ENCODE results near the gene RFX4. TPM values are rescaled to one million over a fixed set of nuclear protein-coding genes. Genes with fewer than 3 reads are reported as not detected.
A peak's percentile ranks its signal among the peaks of the same experiment; 100 is the strongest.

RFX4 gene
- total RNA-seq, 4 donors from 2014 or later, result not detected

- WGBS, 2 donors, result 91 to 100% methylated on average over 1 of the region's 1 CpG
- DNase-seq (ENCODE audit: low spot score in 2 of 2), result no peak
- no peak overlapping the region for H3K4me3 ChIP-seq (ENCODE audit: low read depth, poor library complexity, severe bottlenecking)
- intact Hi-C loops (cut with DNase I; ENCODE audit: low total_unique reads), result no loop called here
- TF ChIP-seq CTCF (IDR thresholded peaks at IDR 0.05) (no peak), POLR2A (IDR thresholded peaks at IDR 0.05) (no peak)
These were observed 146.8 kb downstream of the RFX4 start for GRCh38 chr12:106729611-106730010.

- no peak for TF ChIP-seq POLR2A (IDR thresholded peaks at IDR 0.05)
- no peak for TF ChIP-seq CTCF (IDR thresholded peaks at IDR 0.05)
- H3K4me3 ChIP-seq (ENCODE audit: low read depth, poor library complexity, severe bottlenecking), result no peak overlapping the region
- intact Hi-C loops (cut with DNase I; ENCODE audit: low total_unique reads), result no loop called here
- 92 to 94% methylated on average over 5 of the region's 5 CpGs for WGBS, 2 donors
- DNase-seq (ENCODE audit: low spot score in 2 of 2), result peak in 1 of 2 donors; percentile 7
These were observed 150.1 kb downstream of the RFX4 start for GRCh38 chr12:106732890-106733289.

GRCh38 chr12:106733660-106734059, 150.9 kb downstream of the RFX4 start:
- TF ChIP-seq POLR2A (IDR thresholded peaks at IDR 0.05), result no peak
- no peak for TF ChIP-seq CTCF (IDR thresholded peaks at IDR 0.05)
- H3K4me3 ChIP-seq (ENCODE audit: low read depth, poor library complexity, severe bottlenecking), result no peak overlapping the region

GRCh38 chr12:106736051-106736957, 153.5 kb downstream of the RFX4 start:
- 64 to 66% methylated on average over 9 of the region's 9 CpGs for WGBS, 2 donors
- DNase-seq (ENCODE audit: low spot score in 2 of 2), result peak in 1 of 2 donors; percentile 40
- intact Hi-C loops (cut with DNase I; ENCODE audit: low total_unique reads), result no loop called here
- TF ChIP-seq CTCF (IDR thresholded peaks at IDR 0.05), result no peak
- TF ChIP-seq POLR2A (IDR thresholded peaks at IDR 0.05), result no peak
- no peak overlapping the region for H3K4me3 ChIP-seq (ENCODE audit: low read depth, poor library complexity, severe bottlenecking)

More at GRCh38 chr12:106733660-106734059, 150.9 kb downstream of the RFX4 start:
- peak in 1 of 2 donors; percentile 20 for DNase-seq (ENCODE audit: low spot score in 2 of 2)
- WGBS, 2 donors, result 53 to 62% methylated on average over 4 of the region's 4 CpGs
- intact Hi-C loops (cut with DNase I; ENCODE audit: low total_unique reads), result no loop called here

- intact Hi-C loops (cut with DNase I; ENCODE audit: low total_unique reads), result no loop called here
- 49 to 51% methylated on average over 4 of the region's 4 CpGs for WGBS, 2 donors
These were observed 156.5 kb downstream of the RFX4 start for GRCh38 chr12:106739318-106739717.

More at GRCh38 chr12:106739318-106739717, 156.5 kb downstream of the RFX4 start:
- no peak for TF ChIP-seq POLR2A (IDR thresholded peaks at IDR 0.05)
- TF ChIP-seq CTCF (IDR thresholded peaks at IDR 0.05), result no peak
- no peak overlapping the region for H3K4me3 ChIP-seq (ENCODE audit: low read depth, poor library complexity, severe bottlenecking)
- DNase-seq (ENCODE audit: low spot score in 2 of 2), result no peak

Measured in lower leg skin (tissue), 4 donors.